Tibial nerve (tissue), 4 donors: ENCODE data around the gene GBX1. TPM values are rescaled to one million over a fixed set of nuclear protein-coding genes. Genes with fewer than 3 reads are reported as not detected.

Experiments
- DNase-seq, 2 donors: peaks; one replicate each; pipeline ENCODE4 v3.0.0-alpha.2; 2019; ENCODE audit warnings: low spot score in 2 of 2
- H3K27ac ChIP-seq, 4 donors: fragments of 200-600 bp; sonication (generic) in 3 of 4; one replicate each; pipeline ENCODE4 v1.5.1; 2017 to 2019; ENCODE audit warnings: mild to moderate bottlenecking in 1 of 4
- H3K27me3 ChIP-seq, 2 donors: fragments of 200-600 bp; sonication (generic) in 1 of 2; one replicate each; pipeline versions ENCODE4 v1.5.1 to v1.6.0; 2017 to 2019
- H3K36me3 ChIP-seq, 3 donors: fragments of 200-600 bp; sonication (generic); one replicate each; pipeline ENCODE4 v1.5.1; 2018 to 2019
- H3K4me1 ChIP-seq, 4 donors: fragments of 200-600 bp; sonication (generic) in 3 of 4; one replicate each; pipeline ENCODE4 v1.5.1; 2017 to 2019
- H3K4me3 ChIP-seq, 4 donors: fragments of 200-600 bp; sonication (generic) in 3 of 4; one replicate each; pipeline ENCODE4 v1.5.1; 2017 to 2019; ENCODE audit warnings: mild to moderate bottlenecking in 1 of 4, moderate library complexity in 1 of 4
- H3K9me3 ChIP-seq, 4 donors: fragments of 200-600 bp; sonication (generic) in 3 of 4; one replicate each; pipeline ENCODE4 v1.5.1; 2017 to 2019
- EP300 ChIP-seq, 2 donors: sonication (generic); formaldehyde crosslinking; IDR thresholded peaks; one replicate each; pipeline ENCODE4 v1.6.1; 2017; ENCODE audit warnings: antibody characterized with exemption in 2 of 2, mild to moderate bottlenecking in 1 of 2
- POLR2A ChIP-seq, 2 donors: fragments of 450-650 bp; IDR thresholded peaks; one replicate each; pipeline ENCODE4 v1.6.1; 2017; ENCODE audit warnings: antibody characterized with exemption in 2 of 2, mild to moderate bottlenecking in 2 of 2, moderate library complexity in 2 of 2
- WGBS, 2 donors: methylation state at CpG; one replicate each; pipeline ENCODE4 v1.1.5; 2018; 5-methylcytosine and 5-hydroxymethylcytosine counted together
- total RNA-seq, 4 donors: library from RNA; depleted of rRNA; stranded (reverse); fragments of >200 nt; gene quantifications; one replicate each; pipeline ENCODE4 v1.1.0, GENCODE V29; 2016
- TF ChIP-seq, protein P1 (sequence below), 5 experiments: fragments of 200-600 bp in 3 of 5; fragments of 450-650 bp in 2 of 5; sonication (generic) in 3 of 5; IDR thresholded peaks; one replicate each; pipeline ENCODE4 v1.5.1; 2016 to 2019; ENCODE audit warnings: antibody characterized with exemption in 5 of 5, mild to moderate bottlenecking in 3 of 5, moderate library complexity in 2 of 5

GBX1 gene
- total RNA-seq, 4 donors from 2014 or later, result not detected

GRCh38 chr7:151142686-151143040 is 24.8 kb downstream of the GBX1 start:
- H3K4me3 ChIP-seq, result no peak overlapping the region
- no peaks in the 10 kb centered on the region for H3K9me3 ChIP-seq
- H3K4me1 ChIP-seq, result peaks cover 0 to 11% (median 0%) of the 10 kb centered on the region in 4 donors
- 41 to 57% methylated on average over 9 to 10 of the region's 10 CpGs for WGBS, 2 donors
- no peak for DNase-seq
- H3K36me3 ChIP-seq, result peaks cover 0 to 71% (median 4%) of the 10 kb centered on the region in 3 donors
- TF ChIP-seq, protein P1, sequence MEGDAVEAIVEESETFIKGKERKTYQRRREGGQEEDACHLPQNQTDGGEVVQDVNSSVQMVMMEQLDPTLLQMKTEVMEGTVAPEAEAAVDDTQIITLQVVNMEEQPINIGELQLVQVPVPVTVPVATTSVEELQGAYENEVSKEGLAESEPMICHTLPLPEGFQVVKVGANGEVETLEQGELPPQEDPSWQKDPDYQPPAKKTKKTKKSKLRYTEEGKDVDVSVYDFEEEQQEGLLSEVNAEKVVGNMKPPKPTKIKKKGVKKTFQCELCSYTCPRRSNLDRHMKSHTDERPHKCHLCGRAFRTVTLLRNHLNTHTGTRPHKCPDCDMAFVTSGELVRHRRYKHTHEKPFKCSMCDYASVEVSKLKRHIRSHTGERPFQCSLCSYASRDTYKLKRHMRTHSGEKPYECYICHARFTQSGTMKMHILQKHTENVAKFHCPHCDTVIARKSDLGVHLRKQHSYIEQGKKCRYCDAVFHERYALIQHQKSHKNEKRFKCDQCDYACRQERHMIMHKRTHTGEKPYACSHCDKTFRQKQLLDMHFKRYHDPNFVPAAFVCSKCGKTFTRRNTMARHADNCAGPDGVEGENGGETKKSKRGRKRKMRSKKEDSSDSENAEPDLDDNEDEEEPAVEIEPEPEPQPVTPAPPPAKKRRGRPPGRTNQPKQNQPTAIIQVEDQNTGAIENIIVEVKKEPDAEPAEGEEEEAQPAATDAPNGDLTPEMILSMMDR (IDR thresholded peaks at IDR 0.05), result no peak
- TF ChIP-seq EP300 (IDR thresholded peaks at IDR 0.05) (no peak), POLR2A (IDR thresholded peaks at IDR 0.05) (no peak)
- no peak overlapping the region for H3K27ac ChIP-seq
- no peaks in the 10 kb centered on the region for H3K27me3 ChIP-seq

DNA sequence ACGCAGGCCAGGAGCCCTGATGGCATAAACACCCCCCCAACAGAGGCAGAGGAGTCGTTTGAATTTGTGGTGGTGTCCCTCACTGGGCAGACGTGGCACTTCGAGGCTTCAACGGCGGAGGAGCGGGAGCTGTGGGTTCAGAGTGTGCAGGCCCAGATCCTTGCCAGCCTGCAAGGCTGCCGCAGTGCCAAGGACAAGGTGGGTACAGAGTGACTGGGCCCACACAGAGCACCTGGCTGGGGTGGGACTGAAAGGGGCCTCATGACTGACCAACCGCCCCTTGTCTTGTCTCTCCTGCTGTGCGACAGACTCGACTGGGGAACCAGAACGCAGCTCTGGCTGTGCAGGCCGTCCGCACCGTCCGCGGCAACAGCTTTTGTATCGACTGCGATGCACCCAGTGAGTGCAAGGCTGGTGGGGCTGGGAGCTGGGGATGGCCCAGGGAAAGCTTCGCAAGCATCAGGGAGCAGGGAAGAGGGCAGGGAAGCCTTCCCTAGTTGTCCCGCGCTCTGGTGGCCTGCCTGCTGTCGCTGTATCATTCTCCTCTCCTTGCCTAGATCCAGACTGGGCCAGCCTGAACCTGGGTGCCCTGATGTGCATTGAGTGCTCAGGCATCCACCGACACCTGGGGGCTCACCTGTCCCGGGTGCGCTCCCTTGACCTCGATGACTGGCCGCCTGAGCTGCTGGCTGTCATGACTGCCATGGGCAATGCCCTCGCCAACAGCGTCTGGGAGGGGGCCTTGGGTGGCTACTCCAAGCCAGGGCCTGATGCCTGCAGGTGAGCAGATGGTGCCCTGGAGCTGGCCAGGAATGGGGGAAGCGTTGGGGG is 25.4 kb downstream of the GBX1 start:
- H3K36me3 ChIP-seq, result peaks cover 0 to 77% (median 4%) of the 10 kb centered on the region in 3 donors
- TF ChIP-seq EP300 (IDR thresholded peaks at IDR 0.05) (no peak), POLR2A (IDR thresholded peaks at IDR 0.05) (no peak)
- TF ChIP-seq, protein P1 (IDR thresholded peaks at IDR 0.05), result no peak
- H3K27ac ChIP-seq, result no peak overlapping the region
- no peaks in the 10 kb centered on the region for H3K27me3 ChIP-seq
- H3K4me1 ChIP-seq, result peaks cover 0 to 11% (median 0%) of the 10 kb centered on the region in 4 donors
- WGBS, 2 donors, result 84 to 85% methylated on average over 23 to 29 of the region's 31 CpGs
- no peak overlapping the region for H3K4me3 ChIP-seq
- DNase-seq, result no peak
- H3K9me3 ChIP-seq, result no peaks in the 10 kb centered on the region

DNA sequence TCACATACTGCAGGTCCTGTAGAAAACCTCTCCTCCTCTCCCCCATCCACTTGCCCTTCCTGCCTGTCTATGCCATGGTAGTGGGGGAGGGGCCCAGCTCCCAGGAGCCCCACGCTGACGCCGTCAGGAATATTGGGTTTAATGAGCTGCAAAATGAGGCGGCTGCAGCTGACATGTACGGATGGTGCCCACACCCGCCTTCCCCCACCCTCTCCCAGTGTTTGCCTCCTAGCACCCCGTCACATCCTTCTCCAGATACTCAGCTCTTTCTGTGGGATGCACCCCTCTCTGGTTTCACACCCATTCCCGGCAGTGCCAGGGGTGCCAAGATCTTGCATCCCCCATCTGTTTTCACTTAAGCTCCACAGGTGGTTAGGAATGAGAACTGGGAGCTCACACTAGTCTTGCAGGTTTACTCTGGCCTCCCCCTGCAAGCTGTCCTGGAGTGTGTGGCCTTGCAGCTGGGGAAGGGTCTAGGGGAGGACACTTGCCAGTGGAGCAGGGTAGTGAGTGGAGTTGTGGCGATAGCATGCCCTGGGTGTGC is 26.1 kb downstream of the GBX1 start:
- H3K4me1 ChIP-seq, result peaks cover 0 to 11% (median 0%) of the 10 kb centered on the region in 4 donors
- peaks cover 0 to 84% (median 4%) of the 10 kb centered on the region in 3 donors for H3K36me3 ChIP-seq
- WGBS, 2 donors, result 73 to 78% methylated on average over 9 of the region's 9 CpGs
- no peaks in the 10 kb centered on the region for H3K9me3 ChIP-seq
- H3K4me3 ChIP-seq, result no peak overlapping the region
- no peak overlapping the region for H3K27ac ChIP-seq
- TF ChIP-seq POLR2A (IDR thresholded peaks at IDR 0.05), result no peak
- TF ChIP-seq EP300 (IDR thresholded peaks at IDR 0.05), result no peak
- TF ChIP-seq, protein P1 (IDR thresholded peaks at IDR 0.05), result no peak
- H3K27me3 ChIP-seq, result no peaks in the 10 kb centered on the region
- DNase-seq, result no peak

DNA sequence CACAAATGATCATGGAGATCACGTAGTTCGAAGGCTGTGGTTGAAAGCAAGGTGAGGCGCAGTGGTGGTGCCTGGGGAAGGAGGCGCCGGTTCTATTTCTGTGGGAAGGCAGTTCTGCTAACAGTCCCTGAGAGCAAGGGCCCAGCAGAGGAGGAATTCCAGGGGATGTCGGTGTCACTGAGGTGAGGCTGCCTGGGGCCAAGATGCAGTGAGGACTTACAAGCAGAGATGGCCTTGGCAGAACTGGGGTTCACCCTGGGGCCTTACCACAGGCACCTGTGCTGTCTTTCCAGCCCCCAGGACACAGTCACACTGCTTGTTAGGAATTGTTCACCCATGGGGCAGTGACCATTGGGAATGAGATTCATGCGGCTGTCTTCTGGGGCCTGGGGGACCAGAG is 26.7 kb downstream of the GBX1 start:
- Histone ChIP-seq H3K36me3 (peaks cover 0 to 90% (median 4%) of the 10 kb centered on the region in 3 donors), H3K9me3 (no peaks in the 10 kb centered on the region), H3K27ac (no peak overlapping the region), H3K4me1 (peaks cover 0 to 11% (median 0%) of the 10 kb centered on the region in 4 donors), H3K27me3 (no peaks in the 10 kb centered on the region), H3K4me3 (no peak overlapping the region)
- DNase-seq, result no peak
- TF ChIP-seq, protein P1 (IDR thresholded peaks at IDR 0.05), result no peak
- TF ChIP-seq POLR2A (IDR thresholded peaks at IDR 0.05) (no peak), EP300 (IDR thresholded peaks at IDR 0.05) (no peak)
- 95 to 98% methylated on average over 7 of the region's 7 CpGs for WGBS, 2 donors

GRCh38 chr7:151139791-151140190 is 27.7 kb downstream of the GBX1 start:
- H3K4me1 ChIP-seq, result peaks cover 0 to 11% (median 0%) of the 10 kb centered on the region in 4 donors
- no peak for DNase-seq
- no peaks in the 10 kb centered on the region for H3K27me3 ChIP-seq
- H3K36me3 ChIP-seq, result peaks cover 4 to 95% (median 4%) of the 10 kb centered on the region in 3 donors
- no peak for TF ChIP-seq POLR2A (IDR thresholded peaks at IDR 0.05)
- no peak for TF ChIP-seq EP300 (IDR thresholded peaks at IDR 0.05)
- TF ChIP-seq, protein P1 (IDR thresholded peaks at IDR 0.05), result no peak
- H3K4me3 ChIP-seq, result no peak overlapping the region
- WGBS, 2 donors, result 79 to 87% methylated on average over 9 of the region's 9 CpGs
- no peaks in the 10 kb centered on the region for H3K9me3 ChIP-seq
- H3K27ac ChIP-seq, result no peak overlapping the region
